NT2/D1 (cell line): ENCODE data around the gene GUCY1A1.

Experiments
- DNase-seq: peaks from one replicate; pipeline ENCODE4 v3.0.0-alpha.2; 2011; ENCODE audit warnings: low read depth, low spot score
- H3K27me3 ChIP-seq: 2 replicates; pipeline ENCODE4 v1.6.0; 2011; ENCODE audit warnings: mild to moderate bottlenecking; ENCODE audit not compliant: insufficient read length, insufficient read depth
- H3K36me3 ChIP-seq: 2 replicates; pipeline ENCODE4 v1.6.1; 2011; ENCODE audit warnings: mild to moderate bottlenecking, low read length, mixed read lengths; ENCODE audit not compliant: insufficient read depth, insufficient read length
- H3K4me1 ChIP-seq: 2 replicates; pipeline ENCODE4 v1.5.1; 2011; ENCODE audit not compliant: insufficient read depth, insufficient read length
- H3K4me3 ChIP-seq: 2 replicates; pipeline ENCODE4 v1.5.1; 2011; ENCODE audit warnings: low read depth; ENCODE audit not compliant: insufficient read length
- H3K9ac ChIP-seq: 2 replicates; pipeline ENCODE4 v1.6.0; 2011; ENCODE audit warnings: low read depth; ENCODE audit not compliant: insufficient read length
- H3K9me3 ChIP-seq: 2 replicates; pipeline ENCODE4 v1.5.1; 2011; ENCODE audit warnings: mild to moderate bottlenecking, low read length; ENCODE audit not compliant: insufficient read depth
- SUZ12 ChIP-seq: IDR thresholded peaks from 2 replicates; pipeline ENCODE4 v1.6.1; 2011; ENCODE audit not compliant: insufficient read length, insufficient read depth; ENCODE audit errors: extremely low read depth
- YY1 ChIP-seq: IDR thresholded peaks from 2 replicates; pipeline ENCODE4 v1.6.1; 2011; ENCODE audit not compliant: insufficient read length, insufficient read depth
- ZNF274 ChIP-seq: IDR thresholded peaks from 2 replicates; pipeline ENCODE4 v1.6.1; 2011; ENCODE audit warnings: mild to moderate bottlenecking, low read depth, low read length

The GUCY1A1 gene

DNA sequence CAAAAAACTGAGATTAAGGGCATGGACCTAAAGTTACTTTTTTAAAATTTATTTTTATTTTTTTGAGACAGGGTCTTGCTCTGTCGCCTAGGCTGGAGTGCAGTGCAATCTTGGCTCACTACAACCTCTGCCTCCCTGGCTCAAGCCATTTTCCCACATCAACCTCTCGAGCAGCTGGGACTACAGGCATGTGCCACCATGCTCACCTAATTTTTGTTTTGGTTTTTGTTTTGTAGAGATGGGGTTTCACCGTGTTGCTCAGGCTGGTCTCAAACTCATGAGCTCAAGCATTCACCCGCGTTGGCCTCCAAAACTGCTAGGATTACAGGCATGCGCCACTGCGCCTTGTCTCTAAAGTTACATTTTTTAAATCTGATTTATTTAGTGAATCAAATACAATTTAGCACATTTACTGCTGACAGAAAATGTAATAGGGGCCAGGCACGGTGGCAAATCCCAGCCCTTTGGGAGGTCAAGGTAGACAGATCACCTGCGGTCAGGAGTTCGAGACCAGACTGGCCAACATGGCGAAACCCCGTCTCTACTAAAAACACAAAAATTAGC is 38.3 kb downstream of the GUCY1A1 start:
- H3K27me3 ChIP-seq: no peaks in the 10 kb centered on the region
- H3K4me1 ChIP-seq: no peaks in the 10 kb centered on the region
- no peak for TF ChIP-seq YY1
- TF ChIP-seq ZNF274: no peak
- no peak for TF ChIP-seq SUZ12
- H3K4me3 ChIP-seq: no peak overlapping the region
- H3K9me3 ChIP-seq: no peaks in the 10 kb centered on the region
- H3K9ac ChIP-seq: no peak overlapping the region
- no peak for DNase-seq
- no peaks in the 10 kb centered on the region for H3K36me3 ChIP-seq

DNA sequence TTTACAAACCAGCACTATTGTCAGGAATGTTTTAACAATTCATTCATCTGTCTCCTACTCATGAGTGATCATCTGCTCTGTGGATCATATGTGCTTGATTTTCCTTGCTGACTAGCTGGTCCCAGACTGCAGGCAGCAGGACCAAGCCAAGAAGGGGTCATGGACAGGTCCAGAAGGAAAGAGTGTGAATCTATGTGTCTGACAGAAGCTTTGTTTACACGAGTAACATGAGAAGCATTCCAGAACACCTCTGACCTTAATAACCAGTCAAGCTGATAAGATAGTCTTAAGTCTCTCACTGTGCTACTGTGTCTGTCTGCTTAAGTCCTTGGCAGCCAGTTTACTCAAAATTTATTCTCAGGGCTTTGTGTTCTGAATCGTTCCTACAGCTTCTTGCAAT is 39.0 kb downstream of the GUCY1A1 start:
- Histone ChIP-seq H3K4me3 (no peak overlapping the region), H3K36me3 (no peaks in the 10 kb centered on the region), H3K4me1 (no peaks in the 10 kb centered on the region), H3K27me3 (no peaks in the 10 kb centered on the region), H3K9ac (no peak overlapping the region), H3K9me3 (no peaks in the 10 kb centered on the region)
- no peak for DNase-seq
- TF ChIP-seq YY1 (no peak), ZNF274 (no peak), SUZ12 (no peak)

DNA sequence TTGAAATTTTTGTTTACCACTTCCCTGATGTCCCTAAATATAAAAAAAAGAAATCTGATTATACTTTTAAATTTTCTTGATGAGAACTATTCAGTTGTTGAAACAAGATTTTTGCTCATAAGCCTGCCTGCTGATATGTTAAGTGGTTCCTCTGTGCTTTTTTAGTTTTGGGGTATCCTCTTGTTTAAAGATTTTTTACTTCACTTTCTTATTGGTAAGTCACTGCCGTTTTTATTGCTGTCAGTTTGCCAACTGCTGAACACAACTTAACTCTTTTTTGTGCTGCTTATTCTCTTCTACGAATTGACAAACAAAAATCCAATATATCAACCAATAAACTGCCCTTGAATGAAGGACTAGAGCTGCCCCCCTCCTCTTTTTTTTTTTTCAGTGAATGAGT is 39.5 kb downstream of the GUCY1A1 start:
- Histone ChIP-seq H3K27me3 (no peaks in the 10 kb centered on the region), H3K9ac (no peak overlapping the region), H3K9me3 (no peaks in the 10 kb centered on the region), H3K4me3 (no peak overlapping the region), H3K36me3 (no peaks in the 10 kb centered on the region), H3K4me1 (no peaks in the 10 kb centered on the region)
- TF ChIP-seq ZNF274: no peak
- no peak for TF ChIP-seq YY1
- TF ChIP-seq SUZ12: no peak
- DNase-seq: no peak

DNA sequence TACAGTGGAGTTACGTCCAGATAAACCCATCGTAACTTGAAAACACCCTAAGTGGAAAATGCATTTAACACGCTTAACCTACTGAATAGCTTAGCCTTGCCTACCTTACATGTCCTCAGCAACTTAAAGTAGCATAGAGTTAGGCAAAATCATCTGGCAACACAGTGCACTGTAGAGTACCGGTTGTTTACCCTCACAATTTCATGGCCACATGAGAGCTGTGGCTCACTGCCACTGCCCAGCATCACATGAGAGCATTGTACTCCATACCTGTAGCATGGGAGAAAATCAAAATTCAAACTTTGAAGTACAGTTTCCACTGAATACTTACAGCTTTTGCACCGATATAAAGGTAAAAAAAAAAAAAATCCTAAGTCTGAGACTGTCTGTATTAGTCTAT is 40.6 kb downstream of the GUCY1A1 start:
- TF ChIP-seq SUZ12 (no peak), ZNF274 (no peak), YY1 (no peak)
- no peak overlapping the region for H3K4me3 ChIP-seq
- H3K9me3 ChIP-seq: no peaks in the 10 kb centered on the region
- H3K27me3 ChIP-seq: no peaks in the 10 kb centered on the region
- no peak for DNase-seq
- no peak overlapping the region for H3K9ac ChIP-seq
- no peaks in the 10 kb centered on the region for H3K4me1 ChIP-seq
- no peaks in the 10 kb centered on the region for H3K36me3 ChIP-seq

DNA sequence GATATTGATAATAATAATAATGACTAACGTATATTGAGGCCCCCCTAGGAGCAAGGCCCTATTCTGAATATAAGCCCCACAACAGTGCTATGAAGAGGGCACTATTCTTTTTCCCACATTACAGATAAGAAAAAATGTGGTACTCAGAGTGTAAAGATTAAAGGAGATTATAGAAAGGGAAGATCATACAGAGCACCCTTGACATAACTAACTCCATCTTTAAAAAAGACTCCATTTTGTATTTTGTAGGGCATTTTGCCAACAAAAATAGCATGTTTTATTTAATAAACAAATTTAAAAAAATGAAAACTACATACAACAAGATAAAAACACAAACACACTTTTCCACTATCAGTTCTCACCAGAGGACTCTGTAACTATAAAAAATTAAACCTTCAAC is 42.1 kb downstream of the GUCY1A1 start:
- H3K4me1 ChIP-seq: no peaks in the 10 kb centered on the region
- H3K9ac ChIP-seq: no peak overlapping the region
- H3K36me3 ChIP-seq: no peaks in the 10 kb centered on the region
- H3K4me3 ChIP-seq: no peak overlapping the region
- no peaks in the 10 kb centered on the region for H3K27me3 ChIP-seq
- no peaks in the 10 kb centered on the region for H3K9me3 ChIP-seq
- TF ChIP-seq SUZ12: no peak
- TF ChIP-seq ZNF274: no peak
- TF ChIP-seq YY1: no peak
- no peak for DNase-seq

DNA sequence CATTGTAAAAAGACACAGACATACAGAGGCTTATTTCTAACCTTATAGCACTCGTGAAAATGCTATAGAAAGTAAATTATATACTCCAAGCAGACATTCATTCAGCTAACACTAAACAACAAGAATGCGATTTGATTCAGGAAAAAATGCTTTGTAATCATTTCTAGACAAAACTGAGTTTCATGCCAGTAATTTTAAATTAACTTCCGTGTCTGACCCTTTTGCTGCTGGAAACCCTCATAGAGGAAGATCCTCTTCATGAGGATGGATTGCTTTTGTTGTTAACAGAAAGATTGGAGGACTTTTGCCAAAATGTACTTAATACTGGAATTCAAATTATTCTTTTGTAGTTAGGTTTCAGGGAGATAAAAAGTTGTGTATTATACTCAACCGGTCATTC is 43.3 kb downstream of the GUCY1A1 start:
- H3K9me3 ChIP-seq: no peaks in the 10 kb centered on the region
- H3K9ac ChIP-seq: no peak overlapping the region
- TF ChIP-seq SUZ12 (no peak), ZNF274 (no peak), YY1 (no peak)
- H3K4me1 ChIP-seq: no peaks in the 10 kb centered on the region
- DNase-seq: no peak
- no peaks in the 10 kb centered on the region for H3K36me3 ChIP-seq
- H3K4me3 ChIP-seq: no peak overlapping the region
- no peaks in the 10 kb centered on the region for H3K27me3 ChIP-seq

DNA sequence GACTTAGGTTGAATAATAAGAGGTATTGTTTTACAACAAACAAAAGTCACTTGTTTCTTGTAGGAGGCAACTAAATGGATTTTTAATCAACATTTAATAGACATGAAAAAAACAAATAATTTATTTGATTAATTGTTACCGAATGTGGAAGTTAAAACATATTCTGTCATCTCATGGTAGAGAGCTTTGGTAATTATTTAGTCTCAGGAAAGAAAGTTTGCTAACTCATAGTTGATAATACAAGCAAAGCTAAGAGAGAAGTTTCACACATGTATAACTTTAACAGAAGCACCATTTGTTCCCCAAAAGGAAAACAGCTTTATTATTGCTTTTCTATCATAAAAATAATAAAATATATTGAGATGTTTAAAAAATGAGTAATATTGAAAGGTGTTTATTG is 44.9 kb downstream of the GUCY1A1 start:
- Histone ChIP-seq H3K4me1 (no peaks in the 10 kb centered on the region), H3K27me3 (no peaks in the 10 kb centered on the region), H3K36me3 (no peaks in the 10 kb centered on the region), H3K9ac (no peak overlapping the region), H3K4me3 (no peak overlapping the region), H3K9me3 (no peaks in the 10 kb centered on the region)
- no peak for DNase-seq
- TF ChIP-seq YY1 (no peak), ZNF274 (no peak), SUZ12 (no peak)
